ENCODE data around the gene CEP63.

Gene CEP63

GRCh38 chr3:134466331-134466730 lies 19.5 kb upstream of the CEP63 start:
- H3K27ac ChIP-seq (ENCODE audit: insufficient read depth in 1 of 2, low read depth in 1 of 2, low read length in 2 of 2, poor library complexity in 1 of 2, severe bottlenecking in 2 of 2), result no peak overlapping the region
- H3K27me3 ChIP-seq (replicated peaks in 2 of 5; ENCODE audit: control insufficient read depth in 4 of 5, insufficient read depth in 5 of 5, low read length in 4 of 5), result no peaks in the 10 kb centered on the region
- CTCF ChIA-PET, result interaction anchor here (0.5 to 2.0 kb wide), 4 partner anchors 11 to 1046 kb away, joined by 3 to 5 read pairs (median 4); no protein-coding TSS in a partner anchor
- H3K4me1 ChIP-seq (ENCODE audit: control extremely low read depth in 1 of 4, control insufficient read depth in 4 of 4, insufficient read depth in 4 of 4, low read length in 3 of 4), result no peaks in the 10 kb centered on the region
- no peak overlapping the region for H3K4me3 ChIP-seq (ENCODE audit: control insufficient read depth in 1 of 7, extremely low read depth in 1 of 7, insufficient read depth in 4 of 7, low read depth in 2 of 7, low read length in 6 of 7)
- POLR2A ChIA-PET, result no interaction called here
- DNase-seq, result no peak
- no peaks in the 10 kb centered on the region for H3K36me3 ChIP-seq (ENCODE audit: control insufficient read depth in 4 of 4, insufficient read depth in 4 of 4, low read length in 3 of 4)
- no peaks in the 10 kb centered on the region for H3K9me3 ChIP-seq (ENCODE audit: control extremely low read depth in 1 of 5, control insufficient read depth in 4 of 5, insufficient read depth in 2 of 5, low read depth in 1 of 5, low read length in 4 of 5)
- 100% methylated on average over 1 of the region's 1 CpG for WGBS (ENCODE audit: insufficient coverage)

DNA sequence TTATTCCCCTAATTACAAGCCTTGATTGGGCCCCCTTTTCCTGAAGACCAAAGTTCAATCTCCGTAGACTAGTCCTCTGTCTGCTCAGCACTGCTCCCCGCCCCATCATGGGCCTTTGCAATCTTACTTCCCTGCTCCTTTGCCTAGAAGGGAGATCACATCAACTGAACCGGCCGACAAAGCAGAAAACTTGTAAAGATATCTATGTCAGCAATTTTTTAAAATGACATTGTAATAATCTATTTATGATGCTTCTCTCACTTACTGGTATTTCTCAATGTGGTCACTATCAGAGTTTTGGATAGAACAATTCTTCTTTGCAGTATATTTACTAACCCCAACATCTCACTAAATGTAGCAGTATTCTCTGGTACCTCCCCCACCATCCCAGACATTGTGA lies 17.3 kb upstream of the CEP63 start:
- no peak for DNase-seq
- whole genome bisulfite sequencing (ENCODE audit: insufficient coverage), result 94% methylated on average over 2 of the region's 4 CpGs
- peaks cover 0 to 4% (median 0%) of the 10 kb centered on the region in 4 experiments for H3K36me3 ChIP-seq (ENCODE audit: control insufficient read depth in 4 of 4, insufficient read depth in 4 of 4, low read length in 3 of 4)
- no peak overlapping the region for H3K4me3 ChIP-seq (ENCODE audit: control insufficient read depth in 1 of 7, extremely low read depth in 1 of 7, insufficient read depth in 4 of 7, low read depth in 2 of 7, low read length in 6 of 7)
- POLR2A ChIA-PET, result no interaction called here
- H3K27me3 ChIP-seq (replicated peaks in 2 of 5; ENCODE audit: control insufficient read depth in 4 of 5, insufficient read depth in 5 of 5, low read length in 4 of 5), result no peaks in the 10 kb centered on the region
- CTCF ChIA-PET, result no interaction called here
- H3K4me1 ChIP-seq (ENCODE audit: control extremely low read depth in 1 of 4, control insufficient read depth in 4 of 4, insufficient read depth in 4 of 4, low read length in 3 of 4), result no peaks in the 10 kb centered on the region
- no peak overlapping the region for H3K27ac ChIP-seq (ENCODE audit: insufficient read depth in 1 of 2, low read depth in 1 of 2, low read length in 2 of 2, poor library complexity in 1 of 2, severe bottlenecking in 2 of 2)
- no peaks in the 10 kb centered on the region for H3K9me3 ChIP-seq (ENCODE audit: control extremely low read depth in 1 of 5, control insufficient read depth in 4 of 5, insufficient read depth in 2 of 5, low read depth in 1 of 5, low read length in 4 of 5)

DNA sequence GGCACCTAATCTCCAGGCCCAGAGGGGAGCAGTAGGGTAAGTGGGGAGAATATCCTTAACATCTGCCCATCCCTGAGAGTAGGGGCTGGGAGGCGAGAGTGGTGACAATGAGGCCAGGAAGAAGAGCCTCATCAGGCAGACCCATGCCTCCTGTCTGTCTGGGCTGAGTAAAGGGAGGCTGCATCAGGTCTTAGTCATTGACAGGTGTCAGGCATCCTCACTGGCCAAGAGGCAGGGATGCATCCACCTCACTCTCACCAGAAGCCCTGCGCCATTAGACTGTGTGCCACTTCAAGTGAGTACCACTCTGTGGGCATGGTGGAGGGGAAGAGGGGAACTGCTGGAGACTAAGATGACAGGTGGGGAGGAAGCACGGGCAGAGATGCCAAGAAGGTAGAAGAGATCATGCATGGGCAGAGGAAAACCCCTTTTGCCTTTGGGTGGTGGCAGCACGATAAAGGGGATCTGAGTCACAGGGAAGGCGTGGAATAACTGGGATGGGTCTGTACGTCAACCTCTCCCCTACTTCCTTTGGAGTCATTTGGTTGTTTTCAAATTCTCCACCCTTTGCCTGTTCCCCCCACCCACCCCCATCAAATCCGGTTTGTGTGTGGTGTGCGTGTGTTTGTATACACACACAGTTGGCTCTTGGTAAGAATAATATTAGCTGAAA lies 14.2 kb upstream of the CEP63 start:
- ChIA-PET POLR2A (no interaction called here), CTCF (interaction anchor here (0.7 to 8.7 kb wide), 9 partner anchors 10 to 543 kb away, joined by 3 to 244 read pairs (median 4); partner anchors contain the start of genes ANAPC13 and CEP63)
- Histone ChIP-seq H3K27ac (ENCODE audit: insufficient read depth in 1 of 2, low read depth in 1 of 2, low read length in 2 of 2, poor library complexity in 1 of 2, severe bottlenecking in 2 of 2) (no peak overlapping the region), H3K4me3 (ENCODE audit: control insufficient read depth in 1 of 7, extremely low read depth in 1 of 7, insufficient read depth in 4 of 7, low read depth in 2 of 7, low read length in 6 of 7) (no peak overlapping the region), H3K36me3 (ENCODE audit: control insufficient read depth in 4 of 4, insufficient read depth in 4 of 4, low read length in 3 of 4) (peaks cover 2 to 9% (median 7%) of the 10 kb centered on the region in 4 experiments), H3K9me3 (ENCODE audit: control extremely low read depth in 1 of 5, control insufficient read depth in 4 of 5, insufficient read depth in 2 of 5, low read depth in 1 of 5, low read length in 4 of 5) (no peaks in the 10 kb centered on the region), H3K4me1 (ENCODE audit: control extremely low read depth in 1 of 4, control insufficient read depth in 4 of 4, insufficient read depth in 4 of 4, low read length in 3 of 4) (no peaks in the 10 kb centered on the region), H3K27me3 (replicated peaks in 2 of 5; ENCODE audit: control insufficient read depth in 4 of 5, insufficient read depth in 5 of 5, low read length in 4 of 5) (no peaks in the 10 kb centered on the region)
- 91% methylated on average over 2 of the region's 8 CpGs for WGBS (ENCODE audit: insufficient coverage)
- no peak for DNase-seq

DNA sequence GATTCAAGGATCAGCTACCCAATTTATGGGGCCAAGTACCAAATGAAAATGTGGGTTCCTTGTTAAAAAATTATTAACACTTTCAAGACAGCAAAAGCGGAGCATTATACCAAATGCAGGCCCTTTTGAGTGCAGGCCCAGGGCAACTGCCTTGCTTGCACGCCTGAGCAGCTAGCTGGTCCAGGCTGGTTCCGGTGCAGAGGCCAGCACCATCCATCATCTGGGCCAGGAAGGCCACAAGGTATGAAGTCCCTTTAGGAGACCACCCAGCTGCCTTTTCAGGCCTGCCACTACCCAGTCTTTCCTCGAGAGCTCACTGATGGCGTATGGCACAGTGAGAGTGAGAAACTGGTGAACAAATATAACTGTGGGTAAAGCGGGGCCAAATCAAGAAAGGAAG lies 13.0 kb upstream of the CEP63 start:
- DNase-seq, result no peak
- no peak overlapping the region for H3K27ac ChIP-seq (ENCODE audit: insufficient read depth in 1 of 2, low read depth in 1 of 2, low read length in 2 of 2, poor library complexity in 1 of 2, severe bottlenecking in 2 of 2)
- no peaks in the 10 kb centered on the region for H3K4me1 ChIP-seq (ENCODE audit: control extremely low read depth in 1 of 4, control insufficient read depth in 4 of 4, insufficient read depth in 4 of 4, low read length in 3 of 4)
- H3K9me3 ChIP-seq (ENCODE audit: control extremely low read depth in 1 of 5, control insufficient read depth in 4 of 5, insufficient read depth in 2 of 5, low read depth in 1 of 5, low read length in 4 of 5), result no peaks in the 10 kb centered on the region
- ChIA-PET CTCF (interaction anchor here (1.0 to 8.7 kb wide), 17 partner anchors 8 to 544 kb away, joined by 3 to 244 read pairs (median 4); partner anchors contain the start of genes ANAPC13 and CEP63), POLR2A (no interaction called here)
- no peaks in the 10 kb centered on the region for H3K27me3 ChIP-seq (replicated peaks in 2 of 5; ENCODE audit: control insufficient read depth in 4 of 5, insufficient read depth in 5 of 5, low read length in 4 of 5)
- no peak overlapping the region for H3K4me3 ChIP-seq (ENCODE audit: control insufficient read depth in 1 of 7, extremely low read depth in 1 of 7, insufficient read depth in 4 of 7, low read depth in 2 of 7, low read length in 6 of 7)
- H3K36me3 ChIP-seq (ENCODE audit: control insufficient read depth in 4 of 4, insufficient read depth in 4 of 4, low read length in 3 of 4), result peaks cover 2 to 21% (median 15%) of the 10 kb centered on the region in 4 experiments
- 97% methylated on average over 3 of the region's 6 CpGs for WGBS (ENCODE audit: insufficient coverage)

- H3K36me3 ChIP-seq (ENCODE audit: control insufficient read depth in 4 of 4, insufficient read depth in 4 of 4, low read length in 3 of 4), result peaks cover 2 to 33% (median 27%) of the 10 kb centered on the region in 4 experiments
- H3K27me3 ChIP-seq (replicated peaks in 2 of 5; ENCODE audit: control insufficient read depth in 4 of 5, insufficient read depth in 5 of 5, low read length in 4 of 5), result no peaks in the 10 kb centered on the region
- H3K4me3 ChIP-seq (ENCODE audit: control insufficient read depth in 1 of 7, extremely low read depth in 1 of 7, insufficient read depth in 4 of 7, low read depth in 2 of 7, low read length in 6 of 7), result no peak overlapping the region
- no peaks in the 10 kb centered on the region for H3K9me3 ChIP-seq (ENCODE audit: control extremely low read depth in 1 of 5, control insufficient read depth in 4 of 5, insufficient read depth in 2 of 5, low read depth in 1 of 5, low read length in 4 of 5)
- CTCF ChIA-PET, result interaction anchor here (0.7 to 8.7 kb wide), 23 partner anchors 10 to 274 kb away, joined by 3 to 244 read pairs (median 4); partner anchors contain the start of genes AMOTL2, ANAPC13 and CEP63
- peak; percentile 69 to 81 (median 74) for DNase-seq
- H3K4me1 ChIP-seq (ENCODE audit: control extremely low read depth in 1 of 4, control insufficient read depth in 4 of 4, insufficient read depth in 4 of 4, low read length in 3 of 4), result no peaks in the 10 kb centered on the region
- H3K27ac ChIP-seq (ENCODE audit: insufficient read depth in 1 of 2, low read depth in 1 of 2, low read length in 2 of 2, poor library complexity in 1 of 2, severe bottlenecking in 2 of 2), result no peak overlapping the region
- POLR2A ChIA-PET, result no interaction called here
- 26% methylated on average over 6 of the region's 9 CpGs for WGBS (ENCODE audit: insufficient coverage)
Measured at GRCh38 chr3:134473868-134474546, 11.8 kb upstream of the CEP63 start.

GRCh38 chr3:134474956-134475355 lies 10.9 kb upstream of the CEP63 start:
- no peak overlapping the region for H3K4me3 ChIP-seq (ENCODE audit: control insufficient read depth in 1 of 7, extremely low read depth in 1 of 7, insufficient read depth in 4 of 7, low read depth in 2 of 7, low read length in 6 of 7)
- no peak for DNase-seq
- H3K36me3 ChIP-seq (ENCODE audit: control insufficient read depth in 4 of 4, insufficient read depth in 4 of 4, low read length in 3 of 4), result peaks cover 2 to 37% (median 29%) of the 10 kb centered on the region in 4 experiments
- ChIA-PET POLR2A (no interaction called here), CTCF (interaction anchor here (0.7 to 8.7 kb wide), 11 partner anchors 9 to 545 kb away, joined by 3 to 244 read pairs (median 4); partner anchors contain the start of genes AMOTL2, ANAPC13 and CEP63)
- no peak overlapping the region for H3K27ac ChIP-seq (ENCODE audit: insufficient read depth in 1 of 2, low read depth in 1 of 2, low read length in 2 of 2, poor library complexity in 1 of 2, severe bottlenecking in 2 of 2)
- no peaks in the 10 kb centered on the region for H3K4me1 ChIP-seq (ENCODE audit: control extremely low read depth in 1 of 4, control insufficient read depth in 4 of 4, insufficient read depth in 4 of 4, low read length in 3 of 4)
- H3K27me3 ChIP-seq (replicated peaks in 2 of 5; ENCODE audit: control insufficient read depth in 4 of 5, insufficient read depth in 5 of 5, low read length in 4 of 5), result no peaks in the 10 kb centered on the region
- WGBS (ENCODE audit: insufficient coverage), result 95% methylated on average over 5 of the region's 5 CpGs
- H3K9me3 ChIP-seq (ENCODE audit: control extremely low read depth in 1 of 5, control insufficient read depth in 4 of 5, insufficient read depth in 2 of 5, low read depth in 1 of 5, low read length in 4 of 5), result no peaks in the 10 kb centered on the region

DNA sequence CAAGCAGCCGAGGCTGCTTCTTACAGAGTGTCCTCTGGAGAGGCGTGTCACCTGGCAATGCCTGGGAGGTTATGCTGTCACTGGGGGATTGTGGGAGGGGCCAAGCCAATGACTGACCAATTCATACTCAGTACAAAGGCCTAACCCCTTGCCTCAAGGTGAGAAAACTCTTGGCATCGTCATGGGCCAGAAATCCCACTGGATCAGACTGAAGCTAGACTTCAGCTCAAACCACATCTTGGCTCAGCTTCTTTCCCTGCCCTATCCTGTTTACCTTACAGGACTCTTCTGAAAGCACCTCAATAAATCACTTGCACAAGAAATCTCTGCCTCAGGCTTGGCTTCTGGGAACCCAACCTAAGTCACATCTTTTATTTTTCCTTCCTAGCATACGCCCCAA lies 9.6 kb upstream of the CEP63 start:
- POLR2A ChIA-PET, result no interaction called here
- H3K27ac ChIP-seq (ENCODE audit: insufficient read depth in 1 of 2, low read depth in 1 of 2, low read length in 2 of 2, poor library complexity in 1 of 2, severe bottlenecking in 2 of 2), result no peak overlapping the region
- no peaks in the 10 kb centered on the region for H3K27me3 ChIP-seq (replicated peaks in 2 of 5; ENCODE audit: control insufficient read depth in 4 of 5, insufficient read depth in 5 of 5, low read length in 4 of 5)
- H3K4me1 ChIP-seq (ENCODE audit: control extremely low read depth in 1 of 4, control insufficient read depth in 4 of 4, insufficient read depth in 4 of 4, low read length in 3 of 4), result no peaks in the 10 kb centered on the region
- H3K9me3 ChIP-seq (ENCODE audit: control extremely low read depth in 1 of 5, control insufficient read depth in 4 of 5, insufficient read depth in 2 of 5, low read depth in 1 of 5, low read length in 4 of 5), result no peaks in the 10 kb centered on the region
- peaks cover 11 to 50% (median 41%) of the 10 kb centered on the region in 4 experiments for H3K36me3 ChIP-seq (ENCODE audit: control insufficient read depth in 4 of 4, insufficient read depth in 4 of 4, low read length in 3 of 4)
- CTCF ChIA-PET, result interaction anchor here (0.7 to 8.7 kb wide), 10 partner anchors 8 to 264 kb away, joined by 3 to 244 read pairs (median 4); no protein-coding TSS in a partner anchor
- no peak overlapping the region for H3K4me3 ChIP-seq (ENCODE audit: control insufficient read depth in 1 of 7, extremely low read depth in 1 of 7, insufficient read depth in 4 of 7, low read depth in 2 of 7, low read length in 6 of 7)
- no peak for DNase-seq
- WGBS (ENCODE audit: insufficient coverage), result 83% methylated on average over 1 of the region's 4 CpGs
